SKM-1 treated with dmso at 0.1 percent for 144 hours (cell line): ENCODE data around the gene TOMT.
"Not testable (repeated sequence)": the region's sequence is repeated elsewhere in the genome, so short reads cannot be mapped to it uniquely, and the experiment has no call there.

Experiments
- DNase-seq: peaks from one replicate; lab custom pipeline; 2025; ENCODE audit not compliant: unreplicated experiment; lab: John Stamatoyannopoulos, UW

The TOMT gene

GRCh38 chr11:72123117-72123653 is 17.5 kb downstream of the TOMT start:
- DNase-seq, result no peak

- DNase-seq, result no peak
Measured at GRCh38 chr11:72124046-72124445, 18.3 kb downstream of the TOMT start.

GRCh38 chr11:72125956-72126355 is 20.2 kb downstream of the TOMT start:
- DNase-seq, result no peak

- DNase-seq, result no peak
Measured at GRCh38 chr11:72127923-72128322, 22.2 kb downstream of the TOMT start.

- no peak for DNase-seq
Measured at GRCh38 chr11:72129381-72129780, 23.7 kb downstream of the TOMT start.

- DNase-seq, result peak; percentile 15
Measured at GRCh38 chr11:72132646-72133045, 26.9 kb downstream of the TOMT start.

GRCh38 chr11:72135473-72135872 is 29.7 kb downstream of the TOMT start, which contains the start of gene FOLR3:
TSS of gene FOLR3 (plus strand) at chr11:72135725. CDS start at chr11:72135953, 228 bp downstream.
- peak; percentile 32 for DNase-seq

- no peak for DNase-seq
Measured at GRCh38 chr11:72135891-72136683, 30.4 kb downstream of the TOMT start.

GRCh38 chr11:72136684-72137262 is 31.0 kb downstream of the TOMT start:
- DNase-seq, result no peak

GRCh38 chr11:72138821-72139390 is 33.2 kb downstream of the TOMT start:
- no peak for DNase-seq

- DNase-seq, result no peak
Measured at GRCh38 chr11:72139500-72139899, 33.8 kb downstream of the TOMT start.

GRCh38 chr11:72140661-72141060 is 34.9 kb downstream of the TOMT start:
- DNase-seq, result no peak

- no peak for DNase-seq
Measured at GRCh38 chr11:72141066-72141465, 35.3 kb downstream of the TOMT start.

- not testable (repeated sequence) for DNase-seq
Measured at GRCh38 chr11:72142086-72142485, 36.4 kb downstream of the TOMT start.

GRCh38 chr11:72142543-72142942 is 36.8 kb downstream of the TOMT start:
- DNase-seq, result not testable (repeated sequence)

- DNase-seq, result no peak
Measured at GRCh38 chr11:72144807-72145565, 39.3 kb downstream of the TOMT start.

- no peak for DNase-seq
Measured at GRCh38 chr11:72146625-72147024, 40.9 kb downstream of the TOMT start.

- no peak for DNase-seq
Measured at GRCh38 chr11:72150882-72151281, 45.2 kb downstream of the TOMT start.

- not testable (repeated sequence) for DNase-seq
Measured at GRCh38 chr11:72153874-72154273, 48.1 kb downstream of the TOMT start.

- no peak for DNase-seq
Measured at GRCh38 chr11:72154816-72155215, 49.1 kb downstream of the TOMT start.

GRCh38 chr11:72155751-72156150 is 50.0 kb downstream of the TOMT start:
- no peak for DNase-seq
